GM21390 (cell line): ENCODE results near the gene FCRL5.
"Not testable (repeated sequence)": the region's sequence is repeated elsewhere in the genome, so short reads cannot be mapped to it uniquely, and the experiment has no call there.

ENCODE experiments used
- ATAC-seq: cut with Tn5 transposase; IDR thresholded peaks from one replicate; pipeline ENCODE4 v1.9.1; 2021; ENCODE audit not compliant: unreplicated experiment

Gene FCRL5

GRCh38 chr1:157490467-157491165 lies 61.7 kb downstream of the FCRL5 start:
- no peak for ATAC-seq

GRCh38 chr1:157488156-157488555 lies 64.2 kb downstream of the FCRL5 start:
- ATAC-seq, result no peak

DNA sequence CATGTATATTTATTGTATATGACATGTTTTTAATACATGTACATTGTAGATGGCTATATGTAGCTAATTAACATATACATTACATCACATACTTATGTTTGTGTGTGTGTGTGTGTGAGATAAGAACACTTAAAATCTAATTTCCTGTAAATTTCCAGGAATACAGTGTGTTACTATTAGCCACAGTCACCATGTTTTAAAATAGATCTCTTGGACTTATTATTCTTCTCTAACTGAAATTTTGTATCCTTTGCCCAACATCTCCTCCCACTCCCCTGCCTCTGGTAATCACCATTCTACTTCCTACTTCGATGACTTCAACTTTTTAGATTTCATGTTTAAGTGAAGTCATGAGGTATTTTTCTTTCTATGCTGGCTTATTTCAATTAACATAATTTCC lies 64.8 kb downstream of the FCRL5 start:
- no peak for ATAC-seq

GRCh38 chr1:157487096-157487495 lies 65.2 kb downstream of the FCRL5 start:
- no peak for ATAC-seq

DNA sequence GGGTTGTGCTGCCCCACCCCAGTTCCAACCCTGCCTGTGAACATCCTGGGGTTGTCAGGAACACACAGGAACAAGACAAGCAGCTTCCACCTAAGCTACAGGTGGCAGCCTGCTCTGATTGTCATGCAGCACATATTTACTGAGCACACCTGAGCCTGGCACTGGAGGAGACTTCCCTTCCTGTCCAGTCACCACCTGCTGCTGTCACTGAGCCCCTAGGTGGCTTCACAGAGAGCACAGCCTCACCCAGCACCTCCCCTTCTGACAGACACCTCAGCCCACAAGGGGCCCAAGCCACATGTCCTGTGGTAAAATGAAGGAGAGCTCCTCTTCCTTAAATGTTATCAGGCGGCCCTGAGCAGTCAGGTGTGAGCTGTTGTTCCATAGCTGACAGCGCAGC lies 65.9 kb downstream of the FCRL5 start:
- ATAC-seq, result not testable (repeated sequence)

GRCh38 chr1:157485793-157486192 lies 66.5 kb downstream of the FCRL5 start:
- no peak for ATAC-seq

DNA sequence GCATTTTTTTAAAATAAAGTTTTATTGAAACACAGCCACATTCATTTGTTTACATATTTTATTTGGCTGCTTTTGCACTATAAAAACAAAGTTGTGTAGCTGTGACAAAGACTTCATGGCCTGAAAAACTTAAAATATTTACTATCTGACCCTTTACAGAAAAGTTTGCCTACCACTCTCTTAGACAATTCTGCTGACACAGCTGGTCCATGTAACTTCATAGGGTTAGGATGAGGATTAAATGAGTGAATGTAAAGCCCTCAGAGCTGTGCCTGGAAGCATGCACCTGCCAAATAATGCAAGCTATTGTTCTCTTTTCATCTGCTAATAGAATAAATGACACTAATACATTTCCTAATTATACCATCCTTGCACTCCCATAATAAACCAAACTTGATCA lies 67.7 kb downstream of the FCRL5 start:
- no peak for ATAC-seq

- no peak for ATAC-seq
Measured at GRCh38 chr1:157483635-157484034, 68.7 kb downstream of the FCRL5 start.

DNA sequence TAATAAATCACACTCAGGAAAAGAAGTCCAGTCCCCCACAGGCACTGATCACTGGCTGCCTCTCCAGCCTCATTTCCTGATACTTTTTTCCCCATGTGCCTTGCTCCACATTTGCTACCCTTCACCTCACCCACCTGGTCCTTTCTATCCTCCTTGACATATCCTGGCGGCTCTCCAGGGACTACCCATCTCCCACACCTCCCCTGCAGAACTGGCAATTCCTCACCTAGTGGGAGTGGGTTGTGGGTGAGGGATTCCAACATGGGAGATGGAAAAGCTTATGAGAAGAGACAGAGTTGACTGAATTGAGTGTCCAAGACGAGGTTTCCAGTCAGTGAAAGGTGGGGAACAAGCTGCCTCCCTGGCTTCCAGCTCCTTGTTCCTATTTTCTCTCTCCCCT lies 69.6 kb downstream of the FCRL5 start:
- no peak for ATAC-seq

- ATAC-seq, result no peak
Measured at GRCh38 chr1:157482174-157482573, 70.1 kb downstream of the FCRL5 start.

GRCh38 chr1:157478030-157478429 lies 74.3 kb downstream of the FCRL5 start:
- ATAC-seq, result no peak

DNA sequence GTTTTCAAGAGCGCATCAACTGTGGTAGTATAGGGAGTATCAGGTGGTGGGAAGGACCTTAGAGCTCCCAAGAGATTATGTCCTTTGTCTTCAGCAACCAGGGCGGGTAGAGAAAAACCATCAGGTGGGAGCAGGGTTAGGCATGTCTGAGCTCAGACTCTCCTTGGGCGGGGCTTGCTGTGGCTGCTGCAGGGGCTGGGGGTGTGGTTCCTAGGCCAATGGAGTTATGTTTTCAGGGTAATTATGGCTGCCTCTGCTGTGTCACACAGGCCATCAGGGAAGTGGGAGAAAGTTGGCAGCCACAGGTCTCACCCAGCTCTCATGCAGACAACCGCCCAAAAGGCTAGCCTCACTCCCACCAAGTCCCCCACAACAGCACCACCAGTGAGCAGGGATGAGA lies 74.9 kb downstream of the FCRL5 start:
- no peak for ATAC-seq

DNA sequence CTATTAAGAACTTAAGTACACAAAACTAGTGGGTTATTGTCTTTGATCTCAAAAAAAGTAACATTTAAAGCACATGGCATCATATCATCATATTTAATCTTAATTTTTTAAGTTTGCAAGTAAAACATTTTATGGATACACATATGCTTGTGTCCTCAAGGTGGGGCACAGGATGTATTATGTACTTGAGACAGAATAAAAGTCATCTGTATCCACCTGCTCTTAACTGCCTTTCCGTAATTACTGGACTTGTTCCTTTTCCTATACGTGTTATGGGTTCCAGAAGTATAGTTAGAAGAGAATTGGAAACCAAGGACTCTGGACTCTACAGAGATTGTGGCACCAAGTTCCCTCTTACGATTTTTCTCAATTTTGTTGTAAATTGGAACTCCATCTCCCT lies 79.4 kb downstream of the FCRL5 start:
- no peak for ATAC-seq

DNA sequence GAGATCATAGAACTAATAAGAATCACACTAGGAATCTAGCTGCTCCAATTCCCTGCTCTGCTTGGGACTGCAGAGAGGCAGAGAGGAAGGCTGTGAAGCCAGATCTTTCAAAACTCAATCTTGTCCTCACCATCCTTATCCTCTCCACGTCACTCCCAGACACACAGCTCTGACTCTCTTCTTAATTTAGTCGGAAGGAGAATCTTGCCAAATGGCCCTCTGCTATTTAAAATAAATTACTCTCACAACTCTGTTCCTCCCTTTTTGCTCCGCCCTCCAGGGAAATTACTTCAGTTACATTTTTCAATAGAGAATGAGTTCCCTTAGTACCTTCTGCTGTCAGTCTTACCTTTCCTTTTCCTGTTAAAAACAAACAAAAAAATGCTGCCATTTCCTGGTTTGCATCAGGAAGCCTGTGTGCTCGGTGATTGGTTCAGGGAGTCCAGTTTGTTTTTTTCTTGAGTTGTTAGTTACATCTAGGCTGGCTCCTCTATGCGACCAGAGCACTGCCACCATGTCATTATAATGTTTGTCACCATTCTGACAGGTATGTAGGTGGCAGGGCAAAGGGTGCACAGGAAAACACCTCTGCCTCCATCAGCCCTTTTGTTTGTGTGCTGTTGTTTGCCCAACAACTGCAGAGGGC lies 80.1 kb downstream of the FCRL5 start:
- ATAC-seq, result no peak

- no peak for ATAC-seq
Measured at GRCh38 chr1:157471531-157471930, 80.8 kb downstream of the FCRL5 start.

GRCh38 chr1:157469752-157470675 lies 82.3 kb downstream of the FCRL5 start:
- ATAC-seq, result no peak

- no peak for ATAC-seq
Measured at GRCh38 chr1:157469300-157469699, 83.0 kb downstream of the FCRL5 start.

DNA sequence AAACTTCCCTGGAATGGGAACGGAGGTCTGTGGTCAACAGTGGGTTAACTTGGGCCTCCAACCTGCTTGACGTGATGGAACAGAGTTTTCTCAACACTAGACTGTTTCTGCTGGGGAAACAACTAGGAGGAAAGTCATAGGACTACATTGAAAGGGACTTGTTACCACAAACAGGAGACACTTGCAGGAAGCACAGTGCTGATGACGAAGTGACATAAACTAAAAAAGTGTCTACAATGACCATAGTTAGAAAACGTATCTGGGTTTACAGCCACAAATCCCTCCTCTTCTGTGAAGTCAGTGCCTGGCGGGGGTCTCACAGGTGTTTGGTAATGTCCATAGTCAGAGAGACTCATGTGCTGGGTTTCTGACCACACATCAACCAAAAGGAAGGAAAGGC lies 86.3 kb downstream of the FCRL5 start:
- no peak for ATAC-seq
